GM19099 (cell line): ENCODE results near the gene GATA2.

Source experiments
- POLR2A ChIP-seq: IDR thresholded peaks from 3 replicates; pipeline ENCODE4 v1.6.1; 2011; ENCODE audit warnings: low read depth; ENCODE audit not compliant: insufficient read length; ENCODE audit errors: extremely low read depth

Gene GATA2

GRCh38 chr3:128492671-128493569 lies at the start of gene GATA2:
TSS of gene GATA2 (minus strand) at chr3:128493201. CDS start at chr3:128487031, 6,170 bp downstream.
- TF ChIP-seq POLR2A: no peak

GRCh38 chr3:128541246-128541645 lies 48.2 kb upstream of the GATA2 start:
- TF ChIP-seq POLR2A: no peak

- TF ChIP-seq POLR2A: no peak
Observed at GRCh38 chr3:128539376-128539775, 46.4 kb upstream of the GATA2 start.

GRCh38 chr3:128537091-128537703 lies 44.2 kb upstream of the GATA2 start:
- no peak for TF ChIP-seq POLR2A

DNA sequence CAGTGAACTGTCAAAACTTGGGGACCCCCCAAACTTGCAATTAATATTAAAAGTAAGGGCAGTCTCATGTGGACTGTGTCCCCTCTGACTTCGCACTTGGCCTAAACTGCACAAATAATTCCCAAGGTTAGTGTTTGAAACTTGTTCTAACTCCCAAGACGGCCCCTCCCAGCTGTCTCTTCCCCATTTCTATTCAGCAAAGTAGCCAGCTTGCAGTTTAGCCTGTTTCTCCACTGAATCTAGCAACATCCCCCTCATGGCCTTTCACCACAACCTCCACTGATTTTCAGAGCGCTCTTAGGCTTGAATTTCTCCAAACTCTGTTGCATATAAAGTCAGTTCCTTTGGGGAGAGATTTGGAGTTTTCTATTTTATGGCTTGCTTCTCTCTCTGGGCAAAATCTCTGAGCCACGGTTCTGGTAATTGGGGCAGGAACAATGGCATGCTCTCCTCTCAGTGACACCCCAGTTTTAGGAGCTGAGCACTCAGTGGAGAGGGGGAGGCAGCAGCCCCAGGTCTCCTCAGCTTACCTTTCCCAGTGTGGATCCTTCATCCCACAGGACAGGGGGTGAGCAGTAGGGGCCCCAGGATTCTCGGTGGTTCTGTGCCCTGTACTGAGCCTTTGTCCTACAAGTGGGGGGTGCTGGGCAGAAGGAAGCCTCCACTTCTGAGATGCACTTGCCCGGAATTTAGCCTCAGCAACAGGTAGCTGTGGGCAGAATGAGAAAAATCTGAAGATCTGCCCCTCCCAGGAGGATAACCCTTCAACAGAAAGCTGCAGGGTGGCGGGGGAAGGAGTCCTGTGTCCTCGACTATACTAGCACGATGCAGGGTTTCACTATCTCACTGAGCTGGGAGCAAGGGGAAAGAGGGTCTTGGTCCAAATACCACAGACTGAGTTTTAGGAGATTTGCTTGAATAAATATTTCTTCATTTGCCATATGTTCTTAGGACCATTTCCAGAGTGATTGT lies 39.3 kb upstream of the GATA2 start:
- TF ChIP-seq POLR2A: no peak

GRCh38 chr3:128524374-128525299 lies 31.6 kb upstream of the GATA2 start:
- TF ChIP-seq POLR2A: no peak

DNA sequence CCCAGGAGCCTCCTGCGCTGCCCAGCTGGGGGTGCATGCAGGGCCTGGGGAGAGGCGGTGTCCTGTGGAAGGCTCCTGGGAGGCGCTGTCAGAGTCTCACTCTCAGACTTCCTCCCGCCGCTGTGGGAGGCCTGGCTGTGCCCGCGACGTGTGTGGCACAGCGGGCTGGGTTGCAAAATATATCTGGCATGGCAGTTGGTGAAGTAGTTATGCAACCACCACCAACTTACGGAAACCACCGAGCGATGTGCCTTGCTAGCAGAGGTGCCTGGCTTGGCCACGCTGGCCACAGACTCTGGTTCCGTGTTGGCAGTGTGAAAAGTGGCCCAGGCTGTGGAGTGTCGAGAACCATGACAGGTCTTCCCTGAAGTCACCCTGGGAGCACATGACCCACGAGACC lies 30.6 kb upstream of the GATA2 start:
- no peak for TF ChIP-seq POLR2A

DNA sequence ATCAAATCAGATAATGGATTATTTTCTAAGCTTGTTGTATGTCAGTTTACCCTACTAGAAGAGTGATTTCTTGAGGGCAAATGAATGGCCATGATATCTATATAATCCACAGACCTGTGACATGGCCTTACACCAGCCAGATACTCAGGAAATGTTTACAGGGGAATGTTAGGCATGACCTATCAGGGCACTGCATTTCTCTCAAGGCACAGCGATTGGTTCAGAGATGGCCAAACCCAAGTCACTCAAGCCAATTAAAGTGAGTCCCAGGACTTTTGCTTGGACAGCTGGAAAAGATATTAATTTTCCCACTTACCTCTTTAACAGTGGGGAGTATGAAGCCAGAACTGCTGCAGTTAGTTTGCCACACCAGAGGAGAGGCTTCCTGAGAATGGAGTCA lies 28.7 kb upstream of the GATA2 start:
- no peak for TF ChIP-seq POLR2A

DNA sequence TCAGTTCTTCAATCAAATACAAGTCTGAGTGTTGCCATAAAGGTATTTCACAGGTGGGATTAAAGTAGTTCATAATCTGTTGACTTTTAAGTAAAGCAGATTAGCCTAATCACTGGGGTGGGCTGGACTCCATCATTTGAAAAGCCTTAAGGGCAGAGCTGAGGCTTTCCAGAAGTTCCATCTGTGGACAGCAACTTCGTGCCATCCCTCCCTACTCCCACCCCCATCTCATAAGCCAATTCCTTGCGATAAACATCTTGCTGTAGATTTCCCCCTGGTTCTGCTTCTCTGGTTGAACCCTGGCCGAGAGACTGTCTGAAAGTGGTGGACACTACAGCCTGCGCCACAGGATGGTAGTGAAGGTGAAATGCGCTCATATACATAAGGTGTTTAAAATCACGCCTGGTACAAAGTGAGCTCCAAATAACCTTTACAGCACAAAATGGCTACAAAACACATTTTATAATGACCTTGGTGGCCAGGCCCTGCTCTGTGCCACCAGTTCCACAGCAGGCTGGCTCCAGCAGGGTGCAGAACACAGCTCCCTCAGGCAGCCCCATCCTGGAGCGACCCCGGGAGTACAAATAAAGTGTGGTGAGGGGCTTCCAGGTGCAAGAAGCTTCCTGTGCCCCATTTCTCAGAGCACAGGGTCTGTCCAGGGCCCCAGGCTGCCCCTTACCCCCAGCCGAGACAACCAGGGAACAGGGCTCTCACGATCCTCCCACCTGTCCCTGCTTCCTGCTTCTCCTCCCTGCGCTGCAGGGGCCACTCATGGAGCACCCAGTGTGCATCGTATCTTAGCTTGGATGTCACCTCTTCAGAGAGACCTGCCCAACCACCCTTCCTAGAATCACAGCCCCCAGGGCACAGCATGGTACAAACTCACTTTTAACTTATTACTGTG lies 25.8 kb upstream of the GATA2 start:
- TF ChIP-seq POLR2A: no peak

- TF ChIP-seq POLR2A: no peak
Observed at GRCh38 chr3:128517648-128518047, 24.6 kb upstream of the GATA2 start.

GRCh38 chr3:128515967-128516366 lies 23.0 kb upstream of the GATA2 start:
- TF ChIP-seq POLR2A: no peak

DNA sequence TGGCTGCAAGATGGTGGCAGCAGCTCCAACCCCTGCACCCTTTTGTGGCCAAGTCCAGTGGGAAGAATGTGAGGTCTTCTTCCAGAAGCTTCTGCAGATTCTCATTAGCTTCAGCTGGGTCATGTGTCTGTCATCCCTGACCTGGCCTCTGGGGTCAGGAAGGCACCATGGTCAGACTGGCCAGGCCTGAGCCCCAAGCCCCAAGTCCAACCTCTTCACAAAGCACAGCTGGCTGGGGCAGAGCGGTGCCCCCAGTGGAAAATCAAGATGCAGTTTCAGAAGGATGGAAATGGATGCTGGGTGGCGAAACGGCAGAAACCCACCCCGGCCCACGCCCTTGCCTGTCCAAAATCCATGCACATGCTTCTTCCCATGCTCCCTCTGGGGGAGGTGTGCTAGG lies 15.9 kb upstream of the GATA2 start:
- TF ChIP-seq POLR2A: no peak

DNA sequence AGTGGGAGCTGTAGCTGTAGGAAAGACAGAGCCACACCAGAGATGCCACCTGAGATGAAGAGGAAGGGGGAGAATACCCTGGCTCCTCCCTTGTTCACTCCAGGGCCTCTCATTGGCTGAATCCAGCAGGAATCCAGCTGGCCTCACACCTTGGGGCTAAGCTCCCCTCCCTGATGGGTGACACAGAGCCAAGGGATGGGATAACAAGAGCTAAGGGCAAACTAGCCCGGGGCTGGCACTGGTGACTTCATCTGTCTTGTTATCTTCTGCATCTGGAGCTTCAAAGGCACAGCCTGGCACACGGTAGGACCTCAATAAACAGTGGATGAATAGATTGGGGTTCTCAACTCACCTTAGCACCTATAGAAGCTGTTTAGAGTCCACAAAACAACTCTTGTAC lies 13.8 kb upstream of the GATA2 start:
- TF ChIP-seq POLR2A: no peak
